GM12878 (cell line): ENCODE data around the gene TOMM20. TPM values are rescaled to one million over a fixed set of nuclear protein-coding genes. Genes with fewer than 3 reads are reported as not detected.

Source experiments
- CEBPB ChIP-seq, 2 experiments: fragments of 150-350 bp in 1 of 2; IDR thresholded peaks; 2 replicates each; pipeline ENCODE4 v1.6.1; 2012 to 2014; ENCODE audit warnings: low read depth in 2 of 2, low read length in 2 of 2, borderline replicate concordance in 1 of 2, inconsistent platforms in 1 of 2
- CHD1 ChIP-seq: IDR thresholded peaks from 2 replicates; pipeline ENCODE4 v1.6.1; 2012; ENCODE audit warnings: low read depth, low read length, improper control_type of control experiment
- DPF2 ChIP-seq: fragments of 450-650 bp; IDR thresholded peaks from 2 replicates; pipeline ENCODE4 v1.6.1; 2017; ENCODE audit warnings: mild to moderate bottlenecking
- E4F1 ChIP-seq: fragments of 450-650 bp; IDR thresholded peaks from 2 replicates; pipeline ENCODE4 v1.6.1; 2018; ENCODE audit warnings: borderline replicate concordance, mild to moderate bottlenecking; ENCODE audit not compliant: partially characterized antibody
- ETV6 ChIP-seq, 2 experiments: fragments of 450-650 bp in 1 of 2; IDR thresholded peaks in 1 of 2; conservative IDR thresholded peaks in 1 of 2; 2 replicates each; pipeline ENCODE4 v1.6.1; 2014; ENCODE audit warnings: antibody characterized with exemption in 1 of 2, borderline replicate concordance in 1 of 2, low read depth in 1 of 2, mild to moderate bottlenecking in 1 of 2, moderate library complexity in 1 of 2
- HDGF ChIP-seq: fragments of 450-650 bp; IDR thresholded peaks from 2 replicates; pipeline ENCODE4 v1.6.1; 2016; ENCODE audit warnings: antibody characterized with exemption
- KAT2A ChIP-seq: conservative IDR thresholded peaks from 2 replicates; pipeline ENCODE4 v1.6.1; 2011; ENCODE audit warnings: low read depth, low read length; ENCODE audit not compliant: control insufficient read depth
- MAX ChIP-seq: IDR thresholded peaks from 2 replicates; pipeline ENCODE4 v1.6.1; 2012; ENCODE audit warnings: low read depth, low read length, improper control_type of control experiment
- MEF2B ChIP-seq: fragments of 450-650 bp; IDR thresholded peaks from 2 replicates; pipeline ENCODE4 v1.6.1; 2018; ENCODE audit warnings: mild to moderate bottlenecking, moderate library complexity; ENCODE audit not compliant: partially characterized antibody, poor library complexity, severe bottlenecking
- MYC ChIP-seq: IDR thresholded peaks from 2 replicates; pipeline ENCODE4 v1.6.1; 2011; ENCODE audit warnings: mild to moderate bottlenecking, low read length, moderate library complexity, inconsistent platforms; ENCODE audit not compliant: insufficient read depth, insufficient replicate concordance, insufficient read length, severe bottlenecking
- NFYA ChIP-seq: IDR thresholded peaks from 2 replicates; pipeline ENCODE4 v1.6.1; 2011; ENCODE audit warnings: low read depth, mild to moderate bottlenecking, low read length, improper control_type of control experiment, borderline replicate concordance
- NRF1 ChIP-seq: conservative IDR thresholded peaks from 2 replicates; pipeline ENCODE4 v1.6.1; 2011; ENCODE audit warnings: mild to moderate bottlenecking, low read depth, low read length, improper control_type of control experiment
- PBX3 ChIP-seq: IDR thresholded peaks from 2 replicates; pipeline ENCODE4 v1.6.1; 2011; ENCODE audit warnings: mild to moderate bottlenecking, low read depth, low read length, moderate library complexity; ENCODE audit not compliant: insufficient replicate concordance
- RAD21 ChIP-seq: IDR thresholded peaks from 2 replicates; pipeline ENCODE4 v1.6.1; 2011; ENCODE audit warnings: mild to moderate bottlenecking, low read depth, low read length, moderate library complexity; ENCODE audit not compliant: insufficient read depth
- RELA ChIP-seq: fragments of 450-650 bp; IDR thresholded peaks from 2 replicates; pipeline ENCODE4 v1.8.0; 2014; ENCODE audit warnings: borderline replicate concordance; ENCODE audit not compliant: partially characterized antibody
- SMARCA5 ChIP-seq: fragments of 450-650 bp; IDR thresholded peaks from 2 replicates; pipeline ENCODE4 v1.6.1; 2017; ENCODE audit warnings: mild to moderate bottlenecking
- SMC3 ChIP-seq: IDR thresholded peaks from 2 replicates; pipeline ENCODE4 v1.6.1; 2011; ENCODE audit warnings: low read length, improper control_type of control experiment, borderline replicate concordance
- STAT1 ChIP-seq: fragments of 450-650 bp; conservative IDR thresholded peaks from 2 replicates; pipeline ENCODE4 v1.6.1; 2014; ENCODE audit warnings: antibody characterized with exemption, mild to moderate bottlenecking
- SUPT20H ChIP-seq: IDR thresholded peaks from 2 replicates; pipeline ENCODE4 v1.6.1; 2011; ENCODE audit warnings: low read depth, mild to moderate bottlenecking, low read length, moderate library complexity, borderline replicate concordance; ENCODE audit not compliant: control insufficient read depth
- SUZ12 ChIP-seq: fragments of 200-600 bp; sonication (generic); IDR thresholded peaks from one replicate; pipeline ENCODE4 v1.6.1; 2018; ENCODE audit warnings: antibody characterized with exemption, mild to moderate bottlenecking; ENCODE audit not compliant: unreplicated experiment
- TARDBP ChIP-seq: IDR thresholded peaks from 2 replicates; pipeline ENCODE4 v1.6.1; 2016; ENCODE audit warnings: borderline replicate concordance
- USF1 ChIP-seq: IDR thresholded peaks from 2 replicates; pipeline ENCODE4 v1.6.1; 2011; ENCODE audit warnings: borderline replicate concordance, low read depth, mild to moderate bottlenecking, moderate library complexity, mixed read lengths, low read length; ENCODE audit not compliant: insufficient read depth; ENCODE audit errors: extremely low read length
- ZNF274 ChIP-seq: IDR thresholded peaks from one replicate; pipeline ENCODE4 v1.8.0; 2011; ENCODE audit not compliant: insufficient read length, insufficient read depth
- ZNF622 ChIP-seq: fragments of 450-650 bp; IDR thresholded peaks from 2 replicates; pipeline ENCODE4 v1.6.1; 2017; ENCODE audit warnings: mild to moderate bottlenecking, inconsistent platforms
- polyA plus RNA-seq, 11 experiments: library from polyadenylated mRNA; depleted of rRNA in 4 of 11; unstranded in 6 of 11; stranded (reverse) in 5 of 11; fragments of >200 nt; fragmentation: Nextera tagmentation in 4 of 11; fragmentation: Illumina TruSeq in 1 of 11; extraction: Ambion mirVana in 4 of 11; extraction: Trizol in 1 of 11; gene quantifications; 1 replicate in 1 of 11; 2 replicates in 10 of 11; pipeline versions ENCODE4 v1.2.1 to v1.2.3, GENCODE V29; 2011 to 2016; ENCODE audit warnings: inconsistent platforms in 2 of 11, missing spikeins in 2 of 11, low read depth in 1 of 11
- total RNA-seq, 4 experiments: library from RNA; depleted of rRNA in 3 of 4; stranded (reverse); fragments of >200 nt in 3 of 4; fragmentation: Illumina TruSeq in 1 of 4; extraction: Trizol in 1 of 4; gene quantifications; 2 replicates each; pipeline versions ENCODE4 v1.2.1 to v1.2.3, GENCODE V29; 2013 to 2021

Gene TOMM20
- total and polyA plus RNA-seq, 10 of the 15 experiments (the other 5 are each of a cell fraction or from before 2014, with no cell fraction given) = 39.8 to 138 (median 70.1) TPM

- TF ChIP-seq HDGF (no peak), CHD1 (no peak), SMARCA5 (0 out of 2 replicates have a peak, but pooled peaks have one; percentile 50), SUZ12 (no peak), USF1 (no peak), MEF2B (peak; percentile 14), E4F1 (no peak), MYC (no peak), TARDBP (no peak), DPF2 (no peak; the same call in 1 of the 2 replicates), RAD21 (no peak), NFYA (no peak), SUPT20H (no peak), SMC3 (no peak), ZNF622 (no peak), PBX3 (no peak), ETV6 (conservative IDR thresholded peaks at IDR 0.05 in 1 of 2, IDR thresholded peaks at IDR 0.05 in 1 of 2; ENCODE audit: borderline replicate concordance in 1 of 2, low read depth in 1 of 2) (no peak), MAX (no peak), ZNF274 (no peak), NRF1 (no peak), KAT2A (no peak), STAT1 (no peak), CEBPB (IDR thresholded peaks at IDR 0.05; ENCODE audit: borderline replicate concordance in 1 of 2, low read depth in 2 of 2, low read length in 2 of 2) (0 out of 4 replicates have a peak, but pooled peaks of 1 of the 2 experiments have one; percentile 33), RELA (no peak)
These were observed 23.3 kb downstream of the TOMM20 start (continued) for GRCh38 chr1:235105051-235106043.
